ENCODE data around the gene TLL2.

The TLL2 gene

GRCh38 chr10:96384506-96384905 is 129.2 kb downstream of the TLL2 start:
- no peak for DNase-seq

- DNase-seq: no peak
Measured at GRCh38 chr10:96380821-96381220, 132.9 kb downstream of the TLL2 start.

- DNase-seq: no peak
Measured at GRCh38 chr10:96379758-96380157, 134.0 kb downstream of the TLL2 start.

GRCh38 chr10:96378741-96379140 is 135.0 kb downstream of the TLL2 start:
- DNase-seq: no peak

- no peak for DNase-seq
Measured at GRCh38 chr10:96377816-96378294, 135.9 kb downstream of the TLL2 start.

GRCh38 chr10:96376483-96376882 is 137.2 kb downstream of the TLL2 start:
- DNase-seq: no peak

GRCh38 chr10:96374985-96375830 is 138.5 kb downstream of the TLL2 start:
- DNase-seq: peak; percentile 63

GRCh38 chr10:96374639-96374984 is 139.1 kb downstream of the TLL2 start:
- no peak for DNase-seq

- DNase-seq: no peak
Measured at GRCh38 chr10:96374004-96374403, 139.7 kb downstream of the TLL2 start.

- no peak for DNase-seq
Measured at GRCh38 chr10:96371356-96371755, 142.4 kb downstream of the TLL2 start.

GRCh38 chr10:96370584-96371157 is 143.1 kb downstream of the TLL2 start:
- no peak for DNase-seq

GRCh38 chr10:96369890-96370583 is 143.7 kb downstream of the TLL2 start:
- no peak for DNase-seq

- no peak for DNase-seq
Measured at GRCh38 chr10:96368971-96369370, 144.8 kb downstream of the TLL2 start.

GRCh38 chr10:96367470-96367869 is 146.3 kb downstream of the TLL2 start:
- DNase-seq: no peak

- DNase-seq: no peak
Measured at GRCh38 chr10:96366508-96366907, 147.2 kb downstream of the TLL2 start.

- DNase-seq: no peak
Measured at GRCh38 chr10:96365571-96365970, 148.2 kb downstream of the TLL2 start.

- no peak for DNase-seq
Measured at GRCh38 chr10:96360766-96361165, 153.0 kb downstream of the TLL2 start.

- no peak for DNase-seq
Measured at GRCh38 chr10:96360331-96360730, 153.4 kb downstream of the TLL2 start.

- no peak for DNase-seq
Measured at GRCh38 chr10:96359616-96360015, 154.1 kb downstream of the TLL2 start.

GRCh38 chr10:96358851-96359540 is 154.7 kb downstream of the TLL2 start, which contains the start of gene OPALIN:
TSS of gene OPALIN (minus strand) at chr10:96359002. CDS start at chr10:96358896, 106 bp downstream.
- no peak for DNase-seq

- no peak for DNase-seq
Measured at GRCh38 chr10:96357038-96357620, 156.6 kb downstream of the TLL2 start.

GRCh38 chr10:96352582-96352981 is 161.1 kb downstream of the TLL2 start:
- no peak for DNase-seq

- DNase-seq: no peak
Measured at GRCh38 chr10:96352027-96352426, 161.7 kb downstream of the TLL2 start.

Data from DMS 273 treated with DMSO at 0.1 percent for 48 hours (cell line).